Muscle layer of duodenum (tissue), 2 donors: ENCODE measurements around the gene TSPYL6.

Experiments
- H3K27ac ChIP-seq: one replicate; pipeline ENCODE4 v1.7.0; 2013; ENCODE audit warnings: mild to moderate bottlenecking, low read length
- H3K27me3 ChIP-seq: one replicate; pipeline ENCODE4 v1.7.0; 2013; ENCODE audit warnings: low read depth, mild to moderate bottlenecking, control low read depth, low read length
- H3K36me3 ChIP-seq, 2 donors: one replicate each; pipeline ENCODE4 v1.7.0; 2013; ENCODE audit warnings: low read length in 2 of 2, control low read depth in 1 of 2, mild to moderate bottlenecking in 1 of 2; ENCODE audit not compliant: insufficient read depth in 2 of 2, control insufficient read depth in 1 of 2
- H3K4me1 ChIP-seq, 2 donors: one replicate each; pipeline ENCODE4 v1.7.0; 2013; ENCODE audit warnings: low read length in 2 of 2, mild to moderate bottlenecking in 2 of 2, control low read depth in 1 of 2, moderate library complexity in 1 of 2; ENCODE audit not compliant: insufficient read depth in 2 of 2, control insufficient read depth in 1 of 2
- H3K4me3 ChIP-seq, 2 donors: one replicate each; pipeline ENCODE4 v1.7.0; 2013; ENCODE audit warnings: low read length in 2 of 2, low read depth in 1 of 2, mild to moderate bottlenecking in 1 of 2
- H3K9me3 ChIP-seq, 2 donors: one replicate each; pipeline ENCODE4 v1.7.0; 2013; ENCODE audit warnings: low read length in 2 of 2, control low read depth in 1 of 2, mild to moderate bottlenecking in 1 of 2; ENCODE audit not compliant: control insufficient read depth in 1 of 2
- donor health status: healthy.

The TSPYL6 gene

DNA sequence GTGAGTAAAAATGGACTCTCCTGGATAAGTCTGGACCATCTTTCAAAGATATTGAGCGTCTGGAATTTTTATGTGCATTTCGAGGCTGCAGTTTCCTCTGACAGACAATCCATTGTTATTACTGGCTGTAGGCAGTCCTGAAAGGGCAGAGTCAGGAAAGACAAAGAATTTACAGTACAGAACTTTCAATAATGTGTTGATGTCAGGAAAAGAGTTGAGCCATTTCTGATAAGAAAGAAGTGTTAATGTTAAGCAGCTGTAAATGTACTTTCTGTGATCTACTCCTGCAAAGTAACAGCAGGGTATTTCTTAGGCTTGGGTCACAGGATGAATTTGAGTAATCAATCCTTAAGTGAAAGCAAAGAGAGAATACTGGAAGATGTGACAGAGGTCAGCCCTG is 29.8 kb downstream of the TSPYL6 start:
- Histone ChIP-seq H3K4me1 (no peaks in the 10 kb centered on the region), H3K27ac (no peak overlapping the region), H3K4me3 (no peak overlapping the region), H3K9me3 (no peaks in the 10 kb centered on the region), H3K36me3 (no peaks in the 10 kb centered on the region), H3K27me3 (no peaks in the 10 kb centered on the region)

DNA sequence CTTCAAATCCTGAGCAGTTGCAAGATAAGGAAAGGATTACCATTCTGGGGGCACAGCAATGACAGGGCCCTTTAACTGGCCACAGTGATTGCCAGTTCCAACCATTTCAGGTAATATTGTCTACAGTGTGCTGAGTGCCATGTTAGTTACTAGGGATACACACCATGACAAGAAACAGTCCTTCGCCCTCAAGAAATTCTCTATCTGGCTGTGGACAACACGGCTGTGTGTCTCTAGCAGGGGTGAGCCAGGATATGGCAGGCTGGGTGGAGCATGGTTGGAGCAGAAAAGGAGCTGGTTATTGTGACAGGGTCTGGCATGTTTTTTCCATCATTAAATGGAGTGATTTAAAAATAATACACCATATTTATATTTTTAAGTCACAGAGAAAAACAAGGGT is 31.0 kb downstream of the TSPYL6 start:
- Histone ChIP-seq H3K9me3 (no peaks in the 10 kb centered on the region), H3K27me3 (no peaks in the 10 kb centered on the region), H3K4me3 (no peak overlapping the region), H3K27ac (no peak overlapping the region), H3K36me3 (no peaks in the 10 kb centered on the region), H3K4me1 (no peaks in the 10 kb centered on the region)

DNA sequence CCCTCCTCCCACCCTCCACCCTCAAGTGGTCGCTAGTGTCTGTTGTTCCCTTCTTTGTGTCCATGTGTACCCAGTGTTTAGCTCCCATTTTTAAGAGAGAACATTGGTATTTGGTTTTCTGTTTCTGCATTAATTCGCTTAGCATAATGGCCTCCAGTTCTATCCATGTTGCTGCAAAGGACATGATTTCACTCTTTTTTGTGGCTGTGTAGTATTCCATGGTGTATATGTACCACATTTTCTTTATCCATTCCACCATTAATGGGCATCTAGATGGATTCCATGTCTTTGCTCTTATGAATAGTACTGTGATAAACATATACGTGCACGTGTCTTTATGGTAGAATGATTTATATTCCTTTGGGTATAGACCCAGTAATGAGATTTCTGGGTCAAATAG is 42.9 kb downstream of the TSPYL6 start:
- Histone ChIP-seq H3K4me1 (peaks cover 0 to 21% of the 10 kb centered on the region in 2 donors), H3K9me3 (peaks cover 0 to 8% of the 10 kb centered on the region in 2 donors), H3K4me3 (no peak overlapping the region), H3K27ac (no peak overlapping the region), H3K27me3 (no peaks in the 10 kb centered on the region), H3K36me3 (no peaks in the 10 kb centered on the region)

DNA sequence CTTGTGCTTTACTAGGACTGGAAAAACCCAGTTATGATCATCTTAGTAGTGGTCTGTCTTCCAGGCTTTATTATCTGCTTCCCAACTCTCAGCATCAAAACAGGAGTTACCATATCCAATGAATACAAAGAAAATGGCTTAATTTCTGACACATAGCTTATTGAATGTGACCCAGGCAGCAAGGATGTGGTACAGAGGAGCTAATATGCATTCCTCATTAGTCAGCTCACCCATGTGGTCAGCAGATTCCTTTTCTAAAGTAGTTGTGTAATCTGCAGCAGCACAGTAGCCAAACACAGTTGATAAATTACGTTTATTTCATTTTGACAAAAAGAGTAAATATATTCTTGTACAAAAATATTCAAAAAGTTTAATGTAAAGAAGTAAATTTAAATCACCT is 43.6 kb downstream of the TSPYL6 start:
- peaks cover 0 to 8% of the 10 kb centered on the region in 2 donors for H3K9me3 ChIP-seq
- H3K27ac ChIP-seq = no peak overlapping the region
- peaks cover 5 to 21% of the 10 kb centered on the region in 2 donors for H3K4me1 ChIP-seq
- no peaks in the 10 kb centered on the region for H3K27me3 ChIP-seq
- no peaks in the 10 kb centered on the region for H3K36me3 ChIP-seq
- no peak overlapping the region for H3K4me3 ChIP-seq

DNA sequence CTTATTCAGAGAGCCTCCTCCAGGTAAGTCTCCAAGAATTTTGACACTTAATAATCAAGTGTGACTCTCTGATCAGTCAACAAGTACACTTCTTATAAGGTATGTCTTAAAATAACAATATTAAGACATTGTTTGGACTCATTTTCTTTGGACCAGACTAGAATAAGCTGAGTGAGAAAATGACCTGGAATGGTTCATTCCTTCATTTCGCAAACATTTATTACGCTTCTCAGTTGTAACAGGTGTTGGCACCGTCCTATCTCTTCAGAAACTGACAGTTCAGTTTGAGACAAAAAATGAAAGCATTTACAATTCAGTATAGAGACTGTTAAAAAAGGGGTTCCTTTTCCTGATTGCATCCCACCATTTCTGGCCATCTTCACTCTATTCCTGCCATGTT is 46.6 kb downstream of the TSPYL6 start:
- no peak overlapping the region for H3K4me3 ChIP-seq
- H3K4me1 ChIP-seq = peaks cover 8 to 21% of the 10 kb centered on the region in 2 donors
- H3K9me3 ChIP-seq = no peaks in the 10 kb centered on the region
- H3K27ac ChIP-seq = no peak overlapping the region
- H3K36me3 ChIP-seq = no peaks in the 10 kb centered on the region
- no peaks in the 10 kb centered on the region for H3K27me3 ChIP-seq

DNA sequence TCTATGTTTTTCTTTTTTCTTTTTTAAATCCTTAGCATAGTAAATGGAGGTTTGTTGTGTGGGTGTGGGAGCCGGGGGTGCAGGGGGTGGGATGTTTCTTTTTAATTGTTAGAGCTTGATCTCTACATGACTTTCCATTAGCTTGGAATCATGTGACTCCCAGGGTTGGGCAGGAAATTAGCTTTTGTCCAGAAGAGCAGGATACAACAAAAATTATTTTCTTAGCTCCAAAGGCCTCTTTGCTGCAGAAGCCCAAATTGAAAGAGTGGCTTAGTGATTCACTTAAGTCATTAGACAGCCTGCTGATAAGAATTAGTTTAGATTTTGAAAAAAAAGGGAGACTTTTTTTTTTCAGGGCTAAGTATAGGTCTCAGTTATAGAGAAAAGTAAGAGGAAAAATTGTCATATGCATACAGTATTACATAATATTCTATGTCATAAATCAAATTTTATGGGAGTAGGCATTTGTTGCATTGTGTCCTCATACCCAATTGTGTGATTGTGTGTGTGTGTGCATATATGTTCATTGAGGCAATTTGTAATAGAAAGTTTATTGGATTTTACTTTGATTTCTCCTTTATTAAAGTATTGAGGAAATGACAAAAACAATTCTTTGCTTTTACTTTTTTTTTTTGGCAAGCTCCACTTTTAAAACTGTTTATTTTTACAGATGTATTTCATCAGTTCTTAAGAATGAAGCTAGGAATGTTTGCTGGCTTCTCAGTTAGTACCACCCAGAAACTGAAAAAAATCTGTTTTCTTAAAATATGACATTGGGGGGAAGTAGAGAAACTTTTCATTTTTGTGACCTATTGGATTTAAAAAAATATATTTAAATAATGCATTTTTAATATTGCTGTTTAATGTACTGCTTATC is 47.4 kb downstream of the TSPYL6 start:
- peak overlapping the region; percentile 51 for H3K27ac ChIP-seq
- H3K27me3 ChIP-seq = no peaks in the 10 kb centered on the region
- H3K9me3 ChIP-seq = no peaks in the 10 kb centered on the region
- no peaks in the 10 kb centered on the region for H3K36me3 ChIP-seq
- H3K4me1 ChIP-seq = peaks cover 8 to 21% of the 10 kb centered on the region in 2 donors
- no peak overlapping the region for H3K4me3 ChIP-seq

DNA sequence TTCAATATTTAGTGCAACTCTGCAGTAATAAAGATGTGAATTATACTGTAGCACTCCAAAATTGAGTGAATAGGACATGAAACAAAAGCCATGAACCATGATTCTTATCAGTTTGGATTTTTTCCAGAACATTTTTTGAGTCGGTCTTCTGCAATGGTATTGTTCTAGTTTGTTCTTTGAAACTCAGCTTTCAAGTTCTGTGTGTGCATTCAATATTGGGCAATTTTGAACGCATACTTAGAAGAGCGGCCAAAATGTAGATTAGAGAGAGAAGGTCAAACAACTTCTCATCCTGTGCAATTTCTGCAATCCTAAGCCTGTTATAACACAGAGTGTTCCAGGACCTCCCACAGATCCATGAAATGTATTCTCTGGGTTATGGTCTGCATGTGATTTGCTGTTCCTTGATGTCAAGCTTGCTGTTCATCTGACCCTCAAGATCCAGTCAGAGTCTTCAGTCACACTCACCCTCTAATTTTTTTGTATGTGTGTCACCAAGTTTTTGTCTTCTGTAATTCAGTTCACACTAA is 48.3 kb downstream of the TSPYL6 start:
- H3K9me3 ChIP-seq = no peaks in the 10 kb centered on the region
- H3K27ac ChIP-seq = no peak overlapping the region
- H3K4me3 ChIP-seq = no peak overlapping the region
- H3K27me3 ChIP-seq = no peaks in the 10 kb centered on the region
- H3K4me1 ChIP-seq = peaks cover 8 to 21% of the 10 kb centered on the region in 2 donors
- no peaks in the 10 kb centered on the region for H3K36me3 ChIP-seq

DNA sequence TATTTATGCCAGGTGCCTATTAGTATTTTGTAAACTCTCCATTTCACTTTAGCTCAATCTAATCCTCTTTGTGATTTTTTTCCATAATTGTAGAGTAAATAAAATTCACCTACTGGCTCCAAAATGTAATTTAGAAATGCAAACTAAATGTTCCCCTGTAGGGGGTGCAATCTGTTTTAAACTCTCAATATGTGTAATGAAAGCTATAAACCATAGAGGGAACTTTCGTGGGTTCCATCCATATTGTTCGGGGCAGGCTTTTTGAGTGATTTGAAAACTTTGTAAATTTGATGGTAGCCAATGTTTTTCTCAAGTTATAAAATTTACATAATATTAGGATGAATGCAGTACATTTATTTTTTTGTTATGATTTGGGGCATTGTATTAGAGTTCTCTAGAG is 49.4 kb downstream of the TSPYL6 start:
- Histone ChIP-seq H3K4me1 (peaks cover 8 to 12% of the 10 kb centered on the region in 2 donors), H3K36me3 (no peaks in the 10 kb centered on the region), H3K27ac (no peak overlapping the region), H3K4me3 (no peak overlapping the region), H3K27me3 (no peaks in the 10 kb centered on the region), H3K9me3 (no peaks in the 10 kb centered on the region)

DNA sequence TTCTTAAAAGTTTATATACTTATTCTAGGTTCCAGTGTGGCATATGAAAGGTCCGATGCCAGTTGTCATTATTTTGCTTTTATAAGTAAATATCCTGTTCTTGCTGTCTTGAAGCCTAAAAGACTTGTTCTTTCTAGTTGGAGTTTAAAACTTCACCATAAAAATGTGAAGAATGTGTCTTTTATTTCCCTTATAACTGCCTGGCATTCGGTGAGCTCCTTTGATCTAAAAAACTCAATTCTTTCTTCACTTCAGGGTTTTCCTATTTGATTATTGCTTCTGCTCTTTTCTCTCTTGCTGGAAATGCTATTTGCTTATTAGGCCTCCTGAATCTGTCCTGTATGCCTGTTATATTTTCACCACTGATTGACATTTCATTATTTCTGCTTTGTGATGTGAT is 51.6 kb downstream of the TSPYL6 start:
- Histone ChIP-seq H3K9me3 (no peaks in the 10 kb centered on the region), H3K27ac (no peak overlapping the region), H3K4me3 (no peak overlapping the region), H3K36me3 (no peaks in the 10 kb centered on the region), H3K27me3 (no peaks in the 10 kb centered on the region), H3K4me1 (peaks cover 8 to 11% of the 10 kb centered on the region in 2 donors)
